Measurements from ENCODE around the gene TEDC1.

DNA sequence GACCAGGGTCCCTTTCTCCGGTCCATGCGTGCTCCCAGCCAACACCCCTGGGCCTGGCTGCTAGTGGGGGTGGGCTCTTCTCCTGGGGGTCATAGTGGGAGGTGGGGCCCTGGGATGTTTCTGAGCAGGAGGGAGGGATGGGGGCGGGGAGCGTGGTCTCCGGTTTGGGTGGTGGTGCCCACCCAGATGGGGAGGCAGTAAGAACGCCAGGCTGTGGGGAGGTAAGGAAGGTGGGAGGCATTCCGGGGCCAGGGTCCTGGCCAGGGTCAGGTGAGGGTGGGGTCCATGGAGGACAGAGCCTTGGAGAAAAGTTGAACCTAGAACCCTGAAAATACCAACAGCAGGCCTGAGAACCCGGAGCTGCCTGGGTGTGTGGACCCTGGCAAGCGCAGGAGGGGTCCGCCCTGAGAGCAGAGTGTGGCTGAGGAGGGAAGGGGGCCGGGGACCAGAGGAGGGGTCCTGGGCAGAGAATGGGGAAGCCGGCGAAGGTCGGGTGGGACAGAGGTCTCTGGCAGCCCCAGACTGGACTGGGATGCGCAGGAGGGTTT is 10.8 kb upstream of the TEDC1 start:
- TF ChIP-seq, protein P1, sequence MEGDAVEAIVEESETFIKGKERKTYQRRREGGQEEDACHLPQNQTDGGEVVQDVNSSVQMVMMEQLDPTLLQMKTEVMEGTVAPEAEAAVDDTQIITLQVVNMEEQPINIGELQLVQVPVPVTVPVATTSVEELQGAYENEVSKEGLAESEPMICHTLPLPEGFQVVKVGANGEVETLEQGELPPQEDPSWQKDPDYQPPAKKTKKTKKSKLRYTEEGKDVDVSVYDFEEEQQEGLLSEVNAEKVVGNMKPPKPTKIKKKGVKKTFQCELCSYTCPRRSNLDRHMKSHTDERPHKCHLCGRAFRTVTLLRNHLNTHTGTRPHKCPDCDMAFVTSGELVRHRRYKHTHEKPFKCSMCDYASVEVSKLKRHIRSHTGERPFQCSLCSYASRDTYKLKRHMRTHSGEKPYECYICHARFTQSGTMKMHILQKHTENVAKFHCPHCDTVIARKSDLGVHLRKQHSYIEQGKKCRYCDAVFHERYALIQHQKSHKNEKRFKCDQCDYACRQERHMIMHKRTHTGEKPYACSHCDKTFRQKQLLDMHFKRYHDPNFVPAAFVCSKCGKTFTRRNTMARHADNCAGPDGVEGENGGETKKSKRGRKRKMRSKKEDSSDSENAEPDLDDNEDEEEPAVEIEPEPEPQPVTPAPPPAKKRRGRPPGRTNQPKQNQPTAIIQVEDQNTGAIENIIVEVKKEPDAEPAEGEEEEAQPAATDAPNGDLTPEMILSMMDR (IDR thresholded peaks at IDR 0.05) = no peak
- no peak for TF ChIP-seq POLR2A (IDR thresholded peaks at IDR 0.05)

Measured in lower leg skin (tissue), 3 donors.